GM19328 (cell line): Measurements from ENCODE around the gene SPARCL1.
"Not testable (repeated sequence)": the region's sequence is repeated elsewhere in the genome, so short reads cannot be mapped to it uniquely, and the experiment has no call there.

ENCODE experiments used
- ATAC-seq: cut with Tn5 transposase; IDR thresholded peaks from one replicate; pipeline ENCODE4 v1.9.1; 2021; ENCODE audit warnings: mild to moderate bottlenecking, moderate library complexity; ENCODE audit not compliant: unreplicated experiment

SPARCL1 gene

GRCh38 chr4:87529187-87529586 lies at the start of gene SPARCL1:
TSS of gene SPARCL1 (minus strand) at chr4:87529376. CDS start at chr4:87499574, 29,802 bp downstream.
- no peak for ATAC-seq

GRCh38 chr4:87575983-87576382 lies 46.8 kb upstream of the SPARCL1 start:
- no peak for ATAC-seq

- no peak for ATAC-seq
These were observed 46.2 kb upstream of the SPARCL1 start for GRCh38 chr4:87575408-87575807.

- no peak for ATAC-seq
These were observed 45.8 kb upstream of the SPARCL1 start for GRCh38 chr4:87574996-87575395.

- not testable (repeated sequence) for ATAC-seq
These were observed 45.2 kb upstream of the SPARCL1 start for GRCh38 chr4:87574376-87574775.

GRCh38 chr4:87570290-87570805 lies 41.2 kb upstream of the SPARCL1 start:
- no peak for ATAC-seq

GRCh38 chr4:87567191-87567590 lies 38.0 kb upstream of the SPARCL1 start:
- no peak for ATAC-seq

- no peak for ATAC-seq
These were observed 37.1 kb upstream of the SPARCL1 start for GRCh38 chr4:87566276-87566675.

GRCh38 chr4:87565746-87566145 lies 36.6 kb upstream of the SPARCL1 start:
- ATAC-seq = no peak

- ATAC-seq = no peak
These were observed 31.6 kb upstream of the SPARCL1 start for GRCh38 chr4:87560802-87561201.

GRCh38 chr4:87559090-87559837 lies 30.1 kb upstream of the SPARCL1 start:
- ATAC-seq = peak; percentile 93

- ATAC-seq = no peak
These were observed 28.2 kb upstream of the SPARCL1 start for GRCh38 chr4:87557348-87557747.

- ATAC-seq = no peak
These were observed 26.8 kb upstream of the SPARCL1 start for GRCh38 chr4:87555773-87556619.

- ATAC-seq = no peak
These were observed 24.0 kb upstream of the SPARCL1 start for GRCh38 chr4:87553182-87553581.

- ATAC-seq = no peak
These were observed 22.2 kb upstream of the SPARCL1 start for GRCh38 chr4:87551361-87551760.

GRCh38 chr4:87547016-87547708 lies 18.0 kb upstream of the SPARCL1 start:
- ATAC-seq = no peak

- ATAC-seq = no peak
These were observed 15.9 kb upstream of the SPARCL1 start for GRCh38 chr4:87545052-87545451.

GRCh38 chr4:87543835-87544461 lies 14.8 kb upstream of the SPARCL1 start:
- no peak for ATAC-seq

GRCh38 chr4:87542734-87543312 lies 13.6 kb upstream of the SPARCL1 start:
- ATAC-seq = no peak

GRCh38 chr4:87541956-87542709 lies 13.0 kb upstream of the SPARCL1 start:
- no peak for ATAC-seq
